A549 (cell line): ENCODE measurements around the gene ING2.

Experiments
- BHLHE40 ChIP-seq: IDR thresholded peaks from 2 replicates; pipeline ENCODE4 v1.6.1; 2012; ENCODE audit warnings: low read depth, low read length, inconsistent platforms
- CEBPB ChIP-seq, 2 experiments: fragments of >200 bp in 1 of 2; sonication (Bioruptor Twin) in 1 of 2; formaldehyde crosslinking in 1 of 2; IDR thresholded peaks; 2 replicates each; pipeline ENCODE4 v1.6.1; 2012 to 2016
- CTCF ChIP-seq: fragments of >200 bp; sonication (Bioruptor Twin); formaldehyde crosslinking; IDR thresholded peaks from 3 replicates; pipeline ENCODE4 v1.5.1; 2016
- EP300 ChIP-seq, 2 experiments: fragments of >200 bp; sonication (Bioruptor Twin); formaldehyde crosslinking; IDR thresholded peaks; 2 replicates in 1 of 2; 3 replicates in 1 of 2; pipeline ENCODE4 v1.6.1; 2016 to 2017
- KDM5A ChIP-seq: fragments of 200-600 bp; sonication (generic); IDR thresholded peaks from 2 replicates; pipeline ENCODE4 v1.6.1; 2016; ENCODE audit warnings: antibody characterized with exemption, mild to moderate bottlenecking
- MYC ChIP-seq: IDR thresholded peaks from 2 replicates; pipeline ENCODE4 v1.6.1; 2012; ENCODE audit warnings: mild to moderate bottlenecking, inconsistent platforms, low read length, improper control_type of control experiment, borderline replicate concordance
- NFE2L2 ChIP-seq: fragments of 150-350 bp; conservative IDR thresholded peaks from 2 replicates; pipeline ENCODE4 v1.6.1; 2014; ENCODE audit warnings: low read length
- RAD21 ChIP-seq, 2 experiments: fragments of >200 bp in 1 of 2; sonication (Bioruptor Twin) in 1 of 2; formaldehyde crosslinking in 1 of 2; IDR thresholded peaks in 1 of 2; conservative IDR thresholded peaks in 1 of 2; 2 replicates in 1 of 2; 3 replicates in 1 of 2; pipeline ENCODE4 v1.6.1; 2012 to 2018; ENCODE audit warnings: inconsistent platforms in 1 of 2
- RARB ChIP-seq: fragments of 250-450 bp; sonication (Bioruptor Pico); IDR thresholded peaks from 2 replicates; pipeline ENCODE4 v1.8.0; 2021; ENCODE audit warnings: mild to moderate bottlenecking, moderate library complexity
- REST ChIP-seq: fragments of 200-600 bp; sonication (generic); IDR thresholded peaks from 2 replicates; pipeline ENCODE4 v1.6.1; 2016; ENCODE audit warnings: antibody characterized with exemption, mild to moderate bottlenecking, moderate library complexity
- RFX5 ChIP-seq: fragments of 450-650 bp; IDR thresholded peaks from 2 replicates; pipeline ENCODE4 v1.7.1; 2014; ENCODE audit warnings: antibody characterized with exemption, mild to moderate bottlenecking, moderate library complexity
- TF ChIP-seq, protein P1 (sequence below): IDR thresholded peaks from 2 replicates; pipeline ENCODE4 v1.6.1; 2012; ENCODE audit warnings: low read depth, borderline replicate concordance

GRCh38 chr4:183548306-183548705, 43.4 kb downstream of the ING2 start:
- TF ChIP-seq KDM5A (no peak), CTCF (no peak), EP300 (IDR thresholded peaks at IDR 0.05) (no peak), RAD21 (conservative IDR thresholded peaks at IDR 0.05 in 1 of 2, IDR thresholded peaks at IDR 0.05 in 1 of 2) (no peak), BHLHE40 (no peak), REST (no peak), RARB (CRISPR knock-in tag) (no peak), MYC (no peak), NFE2L2 (no peak), CEBPB (IDR thresholded peaks at IDR 0.05) (no peak), RFX5 (no peak)
- TF ChIP-seq, protein P1, sequence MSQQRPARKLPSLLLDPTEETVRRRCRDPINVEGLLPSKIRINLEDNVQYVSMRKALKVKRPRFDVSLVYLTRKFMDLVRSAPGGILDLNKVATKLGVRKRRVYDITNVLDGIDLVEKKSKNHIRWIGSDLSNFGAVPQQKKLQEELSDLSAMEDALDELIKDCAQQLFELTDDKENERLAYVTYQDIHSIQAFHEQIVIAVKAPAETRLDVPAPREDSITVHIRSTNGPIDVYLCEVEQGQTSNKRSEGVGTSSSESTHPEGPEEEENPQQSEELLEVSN = no peak
